Stimulated activated CD8-positive, alpha-beta memory T cell treated with anti-CD3 and anti-CD28 coated beads, Interleukin-4, amount 100 ng/mL, for 48 hours (primary cell): ENCODE measurements around the gene PIP5K1A.

ENCODE experiments used
- DNase-seq: peaks from one replicate; pipeline ENCODE4 v3.0.0-alpha.2; 2020

Gene PIP5K1A

DNA sequence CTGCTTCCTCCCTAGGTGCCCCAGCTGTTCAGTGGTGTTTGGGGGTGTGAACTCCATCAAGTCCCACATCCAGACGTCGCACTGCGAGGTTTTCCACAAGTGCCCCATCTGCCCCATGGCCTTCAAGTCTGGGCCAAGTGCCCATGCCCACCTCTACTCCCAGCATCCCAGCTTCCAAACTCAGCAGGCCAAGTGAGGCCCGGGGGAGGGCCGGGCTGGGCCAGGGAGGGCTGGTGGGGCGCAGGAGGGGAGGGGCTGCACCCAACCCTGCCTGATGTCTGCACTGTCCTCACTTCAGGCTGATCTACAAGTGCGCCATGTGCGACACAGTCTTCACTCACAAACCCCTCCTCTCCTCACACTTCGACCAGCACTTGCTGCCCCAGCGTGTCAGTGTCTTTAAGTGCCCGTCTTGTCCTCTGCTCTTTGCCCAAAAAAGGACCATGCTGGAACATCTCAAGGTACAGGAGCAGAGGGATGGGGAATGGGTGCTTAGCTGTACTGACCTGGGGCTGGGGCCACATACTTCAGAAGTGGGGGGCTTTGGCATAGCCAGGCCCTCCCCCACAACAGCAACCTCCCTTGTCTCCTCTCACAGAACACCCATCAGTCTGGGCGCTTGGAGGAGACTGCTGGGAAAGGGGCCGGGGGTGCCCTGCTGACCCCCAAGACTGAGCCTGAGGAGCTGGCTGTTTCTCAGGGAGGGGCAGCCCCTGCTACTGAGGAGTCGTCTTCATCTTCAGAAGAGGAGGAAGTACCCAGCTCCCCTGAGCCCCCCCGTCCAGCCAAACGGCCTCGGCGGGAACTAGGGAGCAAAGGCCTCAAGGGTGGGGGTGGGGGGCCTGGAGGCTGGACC is 91.0 kb downstream of the PIP5K1A start:
- DNase-seq: no peak

DNA sequence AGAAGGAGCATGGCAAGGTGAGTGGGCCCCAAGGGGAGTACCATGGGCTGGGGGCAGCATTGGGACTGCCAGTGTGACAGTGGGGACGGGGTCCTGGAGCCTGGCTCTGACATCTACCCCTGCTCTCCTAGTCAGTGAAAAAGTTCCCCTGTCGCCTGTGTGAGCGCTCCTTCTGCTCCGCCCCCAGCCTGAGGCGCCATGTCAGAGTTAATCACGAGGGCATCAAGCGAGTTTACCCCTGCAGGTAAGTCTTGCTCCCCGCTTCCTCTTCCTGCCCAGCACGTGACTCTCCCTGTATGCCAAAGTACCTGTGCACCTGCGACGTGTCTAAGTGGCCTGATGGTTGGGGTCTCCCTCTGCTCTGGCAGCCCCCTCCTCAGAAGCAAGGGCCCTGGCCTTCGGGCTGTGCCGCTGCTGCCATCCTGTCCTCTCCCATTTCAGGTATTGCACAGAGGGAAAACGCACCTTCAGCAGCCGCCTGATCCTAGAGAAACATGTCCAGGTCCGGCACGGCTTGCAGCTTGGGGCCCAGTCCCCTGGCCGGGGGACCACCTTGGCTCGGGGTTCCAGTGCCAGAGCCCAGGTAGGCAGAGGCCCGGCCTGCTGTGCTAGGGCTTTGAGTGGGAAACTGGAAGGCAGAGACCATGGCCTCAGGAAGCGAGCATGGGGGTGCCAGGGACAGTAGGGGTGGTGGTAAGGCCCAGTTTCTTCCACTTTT is 91.8 kb downstream of the PIP5K1A start:
- DNase-seq: no peak

DNA sequence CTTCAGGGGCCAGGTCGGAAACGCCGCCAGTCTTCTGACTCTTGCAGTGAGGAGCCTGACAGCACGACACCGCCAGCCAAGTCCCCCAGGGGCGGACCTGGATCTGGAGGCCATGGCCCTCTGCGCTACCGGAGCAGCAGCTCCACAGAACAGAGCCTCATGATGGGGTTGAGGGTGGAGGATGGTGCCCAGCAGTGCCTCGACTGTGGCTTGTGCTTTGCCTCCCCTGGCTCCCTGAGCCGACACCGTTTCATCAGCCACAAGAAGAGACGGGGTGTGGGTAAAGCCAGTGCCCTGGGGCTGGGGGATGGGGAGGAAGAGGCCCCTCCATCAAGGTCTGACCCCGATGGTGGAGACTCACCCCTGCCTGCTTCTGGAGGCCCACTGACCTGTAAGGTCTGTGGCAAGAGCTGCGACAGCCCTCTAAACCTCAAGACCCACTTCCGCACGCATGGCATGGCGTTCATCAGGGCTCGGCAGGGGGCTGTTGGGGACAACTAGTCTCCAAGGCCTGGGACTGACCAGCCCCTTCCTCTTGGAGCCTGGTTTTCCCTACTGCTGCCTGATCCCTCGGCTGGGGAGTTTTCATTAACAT is 92.5 kb downstream of the PIP5K1A start:
- no peak for DNase-seq

DNA sequence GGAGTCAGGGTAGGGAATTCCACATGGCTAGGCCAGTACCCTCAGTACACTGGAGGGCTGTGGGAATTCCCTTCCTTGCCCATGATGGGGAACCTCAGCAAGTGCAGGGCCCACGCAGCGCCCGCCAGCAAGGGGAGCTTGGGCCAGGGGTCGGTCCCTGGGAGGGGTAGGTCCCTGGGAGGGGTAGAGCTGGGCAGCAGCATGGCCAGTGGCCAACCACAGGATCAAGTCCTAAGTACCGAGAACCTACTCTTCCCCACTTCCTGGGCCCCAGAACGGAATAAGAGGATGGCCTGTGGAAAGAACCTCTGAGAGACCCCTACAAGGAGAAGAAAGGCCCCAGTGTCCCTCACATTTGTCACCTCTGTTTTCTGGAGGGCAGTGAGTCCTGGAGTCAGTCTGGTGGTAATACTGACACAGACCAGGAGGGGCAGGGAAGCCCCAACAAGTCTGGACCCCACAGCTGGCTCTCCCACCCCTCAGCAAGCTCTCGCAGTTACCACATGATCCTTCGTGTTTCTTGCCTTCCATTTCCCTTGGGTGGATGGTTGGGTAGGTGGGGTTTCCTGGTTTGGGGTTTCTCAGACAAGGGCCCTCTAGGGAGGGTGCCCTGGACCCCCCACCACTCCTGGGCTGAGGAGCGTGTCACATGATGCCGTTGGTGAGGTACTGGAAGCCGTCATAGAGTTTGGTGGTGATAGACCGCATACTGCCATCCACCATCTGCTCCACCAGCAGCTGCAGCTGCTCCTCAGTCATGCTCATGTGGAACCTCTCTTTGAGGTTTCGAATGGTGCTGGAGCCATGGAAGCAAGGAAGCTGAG is 94.1 kb downstream of the PIP5K1A start:
- no peak for DNase-seq

DNA sequence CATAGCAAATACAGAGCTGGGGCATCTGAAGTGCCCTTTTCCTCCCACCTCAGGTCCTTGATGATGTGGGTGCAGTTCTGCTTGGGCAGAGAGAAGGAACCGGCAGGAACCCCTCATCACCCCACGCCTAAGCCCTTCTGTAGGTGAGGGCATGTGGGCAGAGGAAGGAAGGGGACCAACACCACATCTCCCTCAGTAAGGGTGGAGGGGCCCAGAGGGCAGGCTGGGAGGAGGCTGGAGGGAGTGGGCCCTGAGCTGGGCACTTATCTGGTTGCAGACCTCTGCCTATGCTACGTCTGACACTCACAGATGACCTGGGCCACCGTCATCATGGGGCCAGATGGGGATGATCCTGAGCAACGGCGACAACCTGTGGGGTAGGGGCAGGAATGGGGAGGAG is 94.7 kb downstream of the PIP5K1A start:
- DNase-seq: no peak

DNA sequence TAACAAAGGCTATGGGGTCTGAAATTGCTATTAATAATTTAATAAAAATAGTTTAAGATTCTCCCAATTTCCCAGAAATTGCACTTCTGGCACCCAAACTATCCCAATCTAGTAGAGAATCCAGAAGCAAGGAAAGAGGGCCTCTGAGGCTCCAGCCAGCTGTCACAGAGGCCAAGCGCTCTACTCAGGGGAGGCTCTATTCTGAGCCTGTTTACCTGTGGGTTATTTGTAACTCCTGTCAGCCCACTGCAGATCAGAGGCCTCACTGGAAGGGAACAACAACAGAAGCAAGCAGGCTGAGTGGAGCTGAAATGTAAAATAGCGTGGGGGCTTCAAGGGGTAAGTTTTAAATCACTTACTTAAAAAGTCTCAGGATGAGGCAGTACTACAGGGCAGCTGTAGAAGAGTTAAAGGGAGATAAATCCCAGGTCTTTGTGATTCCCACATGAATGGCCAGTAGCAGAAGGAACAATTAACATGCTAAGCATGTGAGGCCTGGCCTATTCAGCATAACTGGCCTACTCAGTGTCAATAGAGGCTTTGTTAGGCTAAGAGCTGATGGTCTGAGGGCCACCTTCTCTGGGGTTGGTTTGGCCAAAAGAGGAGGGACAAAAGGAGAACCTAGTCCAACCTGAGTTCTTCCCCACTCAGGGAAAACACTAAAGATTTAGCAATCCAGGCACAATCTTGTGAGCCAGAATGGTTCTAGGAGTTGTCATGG is 96.5 kb downstream of the PIP5K1A start:
- no peak for DNase-seq
